Astrocyte (in vitro differentiated cells and primary cell): ENCODE measurements around the gene C13orf42. TPM values are rescaled to one million over a fixed set of nuclear protein-coding genes. Genes with fewer than 3 reads are reported as not detected.

Source experiments
- DNase-seq: peaks from one replicate; pipeline ENCODE4 v3.0.0-alpha.2; 2010; ENCODE audit warnings: low read depth
- FAIRE-seq: peaks from 2 replicates; lab custom pipeline; 2011; peaks lifted over from hg19 to GRCh38; lab: Jason Lieb, UNC
- H2AFZ ChIP-seq: 2 replicates; pipeline ENCODE4 v1.6.0; 2012; ENCODE audit warnings: low read depth, low read length, inconsistent platforms
- H3K27ac ChIP-seq: 2 replicates; pipeline ENCODE4 v1.5.1; 2011; ENCODE audit warnings: low read depth, low read length, inconsistent platforms
- H3K27me3 ChIP-seq: 2 replicates; pipeline ENCODE4 v1.6.0; 2011; ENCODE audit warnings: low read length, inconsistent platforms; ENCODE audit not compliant: insufficient read depth
- H3K36me3 ChIP-seq: 2 replicates; pipeline ENCODE4 v1.5.1; 2011; ENCODE audit warnings: low read length, inconsistent platforms; ENCODE audit not compliant: insufficient read depth
- H3K4me1 ChIP-seq: 2 replicates; pipeline ENCODE4 v1.5.1; 2011; ENCODE audit warnings: low read length, inconsistent platforms; ENCODE audit not compliant: insufficient read depth
- H3K4me2 ChIP-seq: 2 replicates; pipeline ENCODE4 v1.6.0; 2012; ENCODE audit warnings: low read length, inconsistent platforms
- H3K4me3 ChIP-seq: 2 replicates; pipeline ENCODE4 v1.5.1; 2011; ENCODE audit warnings: low read depth, mild to moderate bottlenecking, low read length, inconsistent platforms; ENCODE audit not compliant: insufficient read depth
- H3K79me2 ChIP-seq: 2 replicates; pipeline ENCODE4 v1.6.0; 2012; ENCODE audit warnings: mild to moderate bottlenecking, low read length, inconsistent platforms; ENCODE audit not compliant: insufficient read depth
- H3K9ac ChIP-seq: 2 replicates; pipeline ENCODE4 v1.6.0; 2012; ENCODE audit warnings: mild to moderate bottlenecking, low read length, inconsistent platforms
- H3K9me3 ChIP-seq: 2 replicates; pipeline ENCODE4 v1.5.1; 2012; ENCODE audit warnings: low read depth, mild to moderate bottlenecking, low read length, inconsistent platforms; ENCODE audit not compliant: insufficient read depth
- H4K20me1 ChIP-seq: 2 replicates; pipeline ENCODE4 v1.6.0; 2012; ENCODE audit warnings: low read length, inconsistent platforms; ENCODE audit not compliant: insufficient read depth
- H3K27ac Mint-ChIP-seq: one replicate; pipeline ENCODE4 v1.8.0; 2021; ENCODE audit warnings: mild to moderate bottlenecking, mixed read lengths; ENCODE audit not compliant: unreplicated experiment
- H3K27me3 Mint-ChIP-seq: one replicate; pipeline ENCODE4 v1.8.0; 2021; ENCODE audit warnings: low read depth, mixed read lengths; ENCODE audit not compliant: unreplicated experiment
- H3K36me3 Mint-ChIP-seq: one replicate; pipeline ENCODE4 v1.8.0; 2021; ENCODE audit warnings: low read depth, mixed read lengths; ENCODE audit not compliant: unreplicated experiment
- H3K4me1 Mint-ChIP-seq: one replicate; pipeline ENCODE4 v1.8.0; 2021; ENCODE audit warnings: low read depth, mixed read lengths; ENCODE audit not compliant: unreplicated experiment
- H3K4me3 Mint-ChIP-seq: one replicate; pipeline ENCODE4 v1.8.0; 2021; ENCODE audit warnings: mild to moderate bottlenecking, moderate library complexity, mixed read lengths; ENCODE audit not compliant: unreplicated experiment
- H3K9me3 Mint-ChIP-seq: one replicate; pipeline ENCODE4 v1.8.0; 2021; ENCODE audit warnings: mild to moderate bottlenecking, mixed read lengths; ENCODE audit not compliant: unreplicated experiment
- EZH2 ChIP-seq: IDR thresholded peaks from 2 replicates; pipeline ENCODE4 v1.6.1; 2012; ENCODE audit warnings: mild to moderate bottlenecking, low read length, inconsistent platforms; ENCODE audit not compliant: insufficient read depth
- total RNA-seq: library from RNA; stranded (reverse); gene quantifications from 2 replicates; pipeline ENCODE4 v1.2.1, GENCODE V29; 2021
- TF ChIP-seq, protein P1 (sequence below): IDR thresholded peaks from 2 replicates; pipeline ENCODE4 v1.5.1; 2011; ENCODE audit warnings: low read depth, mild to moderate bottlenecking, inconsistent platforms, low read length, moderate library complexity; ENCODE audit not compliant: insufficient read depth

The C13orf42 gene
- total RNA-seq, 1 donor from 2014 or later, result not detected

GRCh38 chr13:51156648-51157047 lies 45.6 kb upstream of the C13orf42 start:
- H3K79me2 ChIP-seq, result no peaks in the 10 kb centered on the region
- H3K36me3 Mint-ChIP-seq, result no peaks in the 10 kb centered on the region

GRCh38 chr13:51155776-51156515 lies 44.9 kb upstream of the C13orf42 start:
- Mint-ChIP-seq H3K27ac (no peak overlapping the region), H3K36me3 (no peaks in the 10 kb centered on the region), H3K4me1 (peaks cover 21% of the 10 kb centered on the region), H3K4me3 (no peak overlapping the region), H3K9me3 (peaks cover 2% of the 10 kb centered on the region), H3K27me3 (peaks cover 4% of the 10 kb centered on the region)
- Histone ChIP-seq H3K4me1 (no peaks in the 10 kb centered on the region), H3K36me3 (no peaks in the 10 kb centered on the region), H2AFZ (no peak overlapping the region), H3K27ac (no peak overlapping the region), H3K9me3 (no peaks in the 10 kb centered on the region), H3K4me2 (no peak overlapping the region), H3K4me3 (no peak overlapping the region), H3K9ac (no peak overlapping the region), H3K27me3 (peaks cover 12% of the 10 kb centered on the region), H4K20me1 (no peaks in the 10 kb centered on the region), H3K79me2 (no peaks in the 10 kb centered on the region)
- TF ChIP-seq, protein P1, sequence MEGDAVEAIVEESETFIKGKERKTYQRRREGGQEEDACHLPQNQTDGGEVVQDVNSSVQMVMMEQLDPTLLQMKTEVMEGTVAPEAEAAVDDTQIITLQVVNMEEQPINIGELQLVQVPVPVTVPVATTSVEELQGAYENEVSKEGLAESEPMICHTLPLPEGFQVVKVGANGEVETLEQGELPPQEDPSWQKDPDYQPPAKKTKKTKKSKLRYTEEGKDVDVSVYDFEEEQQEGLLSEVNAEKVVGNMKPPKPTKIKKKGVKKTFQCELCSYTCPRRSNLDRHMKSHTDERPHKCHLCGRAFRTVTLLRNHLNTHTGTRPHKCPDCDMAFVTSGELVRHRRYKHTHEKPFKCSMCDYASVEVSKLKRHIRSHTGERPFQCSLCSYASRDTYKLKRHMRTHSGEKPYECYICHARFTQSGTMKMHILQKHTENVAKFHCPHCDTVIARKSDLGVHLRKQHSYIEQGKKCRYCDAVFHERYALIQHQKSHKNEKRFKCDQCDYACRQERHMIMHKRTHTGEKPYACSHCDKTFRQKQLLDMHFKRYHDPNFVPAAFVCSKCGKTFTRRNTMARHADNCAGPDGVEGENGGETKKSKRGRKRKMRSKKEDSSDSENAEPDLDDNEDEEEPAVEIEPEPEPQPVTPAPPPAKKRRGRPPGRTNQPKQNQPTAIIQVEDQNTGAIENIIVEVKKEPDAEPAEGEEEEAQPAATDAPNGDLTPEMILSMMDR, result no peak
- TF ChIP-seq EZH2, result no peak
- FAIRE-seq, result no peak
- no peak for DNase-seq

More at GRCh38 chr13:51156648-51157047, 45.6 kb upstream of the C13orf42 start:
- Histone ChIP-seq H3K27me3 (peaks cover 6% of the 10 kb centered on the region), H3K9me3 (no peaks in the 10 kb centered on the region), H3K4me1 (no peaks in the 10 kb centered on the region), H3K4me3 (no peak overlapping the region), H3K36me3 (no peaks in the 10 kb centered on the region), H4K20me1 (no peaks in the 10 kb centered on the region), H3K9ac (no peak overlapping the region), H3K27ac (no peak overlapping the region), H2AFZ (no peak overlapping the region), H3K4me2 (no peak overlapping the region)
- DNase-seq, result no peak
- Mint-ChIP-seq H3K9me3 (peaks cover 2% of the 10 kb centered on the region), H3K4me3 (no peak overlapping the region), H3K4me1 (peaks cover 21% of the 10 kb centered on the region), H3K27ac (no peak overlapping the region), H3K27me3 (peaks cover 4% of the 10 kb centered on the region)
- FAIRE-seq, result no peak
- TF ChIP-seq, protein P1, result no peak
- TF ChIP-seq EZH2, result no peak

DNA sequence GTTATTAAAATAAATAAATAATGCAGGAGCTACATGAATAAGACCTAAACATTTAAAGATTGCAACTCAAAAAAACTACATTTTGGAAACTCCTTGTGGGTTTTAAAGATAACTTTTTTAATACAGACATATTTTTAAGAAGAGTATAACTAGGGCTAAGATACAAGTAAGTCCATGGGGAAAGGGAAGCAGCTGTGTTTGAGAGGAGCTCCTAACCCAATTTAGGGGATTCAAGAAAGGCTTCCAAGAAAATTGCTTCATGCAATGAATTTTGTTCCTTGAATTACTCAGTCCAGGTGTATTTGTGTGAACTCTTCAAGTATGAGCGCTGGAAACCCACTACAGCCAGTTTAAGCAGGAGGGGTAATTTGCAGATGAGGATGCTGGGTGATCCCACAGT lies 44.1 kb upstream of the C13orf42 start:
- FAIRE-seq (no peak), DNase-seq (no peak)
- no peak overlapping the region for H3K27ac Mint-ChIP-seq
- peaks cover 2% of the 10 kb centered on the region for H3K9me3 Mint-ChIP-seq
- H3K9me3 ChIP-seq, result no peaks in the 10 kb centered on the region
- no peaks in the 10 kb centered on the region for H4K20me1 ChIP-seq
- H3K4me3 ChIP-seq, result no peak overlapping the region
- H3K4me1 Mint-ChIP-seq, result peaks cover 21% of the 10 kb centered on the region
- H2AFZ ChIP-seq, result no peak overlapping the region
- no peak for TF ChIP-seq EZH2
- TF ChIP-seq, protein P1, result no peak
- H3K4me2 ChIP-seq, result no peak overlapping the region
- no peaks in the 10 kb centered on the region for H3K79me2 ChIP-seq
- no peak overlapping the region for H3K27ac ChIP-seq
- H3K36me3 Mint-ChIP-seq, result no peaks in the 10 kb centered on the region
- H3K4me1 ChIP-seq, result no peaks in the 10 kb centered on the region
- no peak overlapping the region for H3K9ac ChIP-seq
- H3K36me3 ChIP-seq, result no peaks in the 10 kb centered on the region
- H3K27me3 Mint-ChIP-seq, result peaks cover 4% of the 10 kb centered on the region
- H3K27me3 ChIP-seq, result peaks cover 18% of the 10 kb centered on the region
- no peak overlapping the region for H3K4me3 Mint-ChIP-seq
